Measurements from ENCODE around the gene EVI2B.

DNA sequence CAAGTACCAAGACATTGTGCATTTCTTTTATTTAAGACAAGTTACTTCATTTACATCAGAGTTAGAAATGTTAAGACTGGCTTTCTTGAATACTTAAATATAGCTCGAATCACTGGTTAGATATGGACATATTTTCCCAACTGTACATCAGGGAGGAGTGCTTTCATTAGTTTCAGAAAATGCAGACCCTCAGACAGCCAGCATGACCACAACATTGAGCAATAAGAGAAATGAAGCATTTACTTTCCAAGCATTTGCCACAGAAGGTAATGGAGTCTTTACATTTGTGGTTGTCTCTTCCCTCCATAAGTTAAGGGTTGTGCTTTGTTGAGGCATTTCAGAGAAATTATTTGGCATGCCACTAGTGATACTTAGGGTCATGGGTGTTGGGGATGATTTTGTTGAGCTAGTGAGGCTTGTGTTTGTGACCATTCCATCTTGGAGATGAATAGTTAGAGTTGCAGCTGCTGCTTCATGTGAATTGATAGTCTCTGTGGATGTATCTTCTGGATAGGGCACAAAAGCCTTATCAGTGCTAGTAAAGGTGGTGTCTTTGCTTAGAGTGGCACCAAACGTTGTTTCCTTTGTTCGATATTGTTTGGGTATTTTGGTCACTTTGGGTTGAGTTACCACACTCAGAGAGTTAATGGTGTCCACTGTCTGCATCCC, 18.9 kb downstream of the EVI2B start:
- TF ChIP-seq, protein P1, sequence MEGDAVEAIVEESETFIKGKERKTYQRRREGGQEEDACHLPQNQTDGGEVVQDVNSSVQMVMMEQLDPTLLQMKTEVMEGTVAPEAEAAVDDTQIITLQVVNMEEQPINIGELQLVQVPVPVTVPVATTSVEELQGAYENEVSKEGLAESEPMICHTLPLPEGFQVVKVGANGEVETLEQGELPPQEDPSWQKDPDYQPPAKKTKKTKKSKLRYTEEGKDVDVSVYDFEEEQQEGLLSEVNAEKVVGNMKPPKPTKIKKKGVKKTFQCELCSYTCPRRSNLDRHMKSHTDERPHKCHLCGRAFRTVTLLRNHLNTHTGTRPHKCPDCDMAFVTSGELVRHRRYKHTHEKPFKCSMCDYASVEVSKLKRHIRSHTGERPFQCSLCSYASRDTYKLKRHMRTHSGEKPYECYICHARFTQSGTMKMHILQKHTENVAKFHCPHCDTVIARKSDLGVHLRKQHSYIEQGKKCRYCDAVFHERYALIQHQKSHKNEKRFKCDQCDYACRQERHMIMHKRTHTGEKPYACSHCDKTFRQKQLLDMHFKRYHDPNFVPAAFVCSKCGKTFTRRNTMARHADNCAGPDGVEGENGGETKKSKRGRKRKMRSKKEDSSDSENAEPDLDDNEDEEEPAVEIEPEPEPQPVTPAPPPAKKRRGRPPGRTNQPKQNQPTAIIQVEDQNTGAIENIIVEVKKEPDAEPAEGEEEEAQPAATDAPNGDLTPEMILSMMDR (IDR thresholded peaks at IDR 0.05), result no peak
- TF ChIP-seq POLR2A (IDR thresholded peaks at IDR 0.05) (no peak), POLR2AphosphoS5 (IDR thresholded peaks at IDR 0.05) (no peak)
